ENCODE data around the gene CYB5B.

Gene CYB5B

DNA sequence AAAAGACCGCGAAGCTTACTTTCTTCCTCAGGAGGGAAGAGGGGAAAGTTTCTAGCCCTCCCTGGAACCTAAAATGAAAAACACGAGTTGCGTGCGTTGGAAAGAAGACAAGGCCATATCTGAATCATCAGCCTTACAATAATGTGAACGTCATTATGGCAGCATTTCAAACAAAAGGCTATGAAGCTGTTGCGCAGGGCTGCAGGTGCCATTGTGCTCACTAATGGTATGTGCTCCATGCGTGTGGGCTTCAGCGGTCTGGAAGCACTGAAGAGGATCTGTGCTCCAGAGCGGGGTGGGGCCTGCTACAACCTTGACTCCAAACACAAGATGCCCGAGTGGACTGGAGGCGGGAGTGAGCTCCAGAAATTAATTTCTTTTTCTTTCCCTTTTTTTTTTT lies 12.1 kb upstream of the CYB5B start:
- no peak for DNase-seq (ENCODE audit: low read depth, low spot score)
- TF ChIP-seq, protein P1, sequence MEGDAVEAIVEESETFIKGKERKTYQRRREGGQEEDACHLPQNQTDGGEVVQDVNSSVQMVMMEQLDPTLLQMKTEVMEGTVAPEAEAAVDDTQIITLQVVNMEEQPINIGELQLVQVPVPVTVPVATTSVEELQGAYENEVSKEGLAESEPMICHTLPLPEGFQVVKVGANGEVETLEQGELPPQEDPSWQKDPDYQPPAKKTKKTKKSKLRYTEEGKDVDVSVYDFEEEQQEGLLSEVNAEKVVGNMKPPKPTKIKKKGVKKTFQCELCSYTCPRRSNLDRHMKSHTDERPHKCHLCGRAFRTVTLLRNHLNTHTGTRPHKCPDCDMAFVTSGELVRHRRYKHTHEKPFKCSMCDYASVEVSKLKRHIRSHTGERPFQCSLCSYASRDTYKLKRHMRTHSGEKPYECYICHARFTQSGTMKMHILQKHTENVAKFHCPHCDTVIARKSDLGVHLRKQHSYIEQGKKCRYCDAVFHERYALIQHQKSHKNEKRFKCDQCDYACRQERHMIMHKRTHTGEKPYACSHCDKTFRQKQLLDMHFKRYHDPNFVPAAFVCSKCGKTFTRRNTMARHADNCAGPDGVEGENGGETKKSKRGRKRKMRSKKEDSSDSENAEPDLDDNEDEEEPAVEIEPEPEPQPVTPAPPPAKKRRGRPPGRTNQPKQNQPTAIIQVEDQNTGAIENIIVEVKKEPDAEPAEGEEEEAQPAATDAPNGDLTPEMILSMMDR (IDR thresholded peaks at IDR 0.05; ENCODE audit: insufficient read depth, low read length, missing control alignments) = no peak
- CTCF ChIA-PET = interaction anchor here (1.2 to 2.0 kb wide), 2 partner anchors 14 to 16 kb away, joined by 3 to 5 read pairs; no protein-coding TSS in a partner anchor
- no peak overlapping the region for H3K4me3 ChIP-seq (ENCODE audit: low read depth, low read length)
- POLR2A ChIA-PET = no interaction called here

DNA sequence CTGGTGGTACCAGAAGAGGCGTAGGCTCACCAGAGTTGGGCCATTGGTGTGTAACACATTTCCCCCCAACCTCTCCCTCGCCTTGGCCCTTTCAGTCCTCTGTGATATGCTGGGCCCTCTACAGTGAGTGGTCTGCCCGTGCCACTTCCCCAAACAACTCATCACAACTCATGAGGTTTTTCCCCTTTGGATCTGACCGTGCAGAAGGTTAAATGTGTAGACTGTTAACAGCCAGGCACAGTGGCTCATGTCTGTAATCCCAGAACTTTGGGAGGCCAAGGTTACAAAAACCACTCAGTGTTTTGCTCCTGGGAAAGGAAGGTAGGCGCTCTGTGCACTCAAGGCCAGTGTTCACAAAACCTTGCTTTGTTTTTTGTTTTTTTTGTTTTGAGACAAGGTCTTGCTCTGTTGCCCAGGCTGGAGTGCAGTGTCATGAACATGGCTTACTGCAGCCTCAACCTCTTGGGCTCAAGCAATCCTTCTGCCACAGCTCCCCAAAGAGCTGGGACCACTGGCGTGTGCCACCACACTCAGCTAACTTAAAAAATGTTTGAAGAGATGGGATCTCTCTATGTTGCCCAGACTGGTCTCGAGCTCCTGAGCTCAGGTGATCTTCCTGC lies 11.3 kb upstream of the CYB5B start:
- ChIA-PET CTCF (interaction anchor here (2.0 to 2.1 kb wide), 2 partner anchors 15 to 17 kb away, joined by 5 to 8 read pairs; no protein-coding TSS in a partner anchor), POLR2A (no interaction called here)
- TF ChIP-seq, protein P1 (IDR thresholded peaks at IDR 0.05; ENCODE audit: insufficient read depth, low read length, missing control alignments) = no peak
- H3K4me3 ChIP-seq (ENCODE audit: low read depth, low read length) = no peak overlapping the region
- no peak for DNase-seq (ENCODE audit: low read depth, low spot score)

DNA sequence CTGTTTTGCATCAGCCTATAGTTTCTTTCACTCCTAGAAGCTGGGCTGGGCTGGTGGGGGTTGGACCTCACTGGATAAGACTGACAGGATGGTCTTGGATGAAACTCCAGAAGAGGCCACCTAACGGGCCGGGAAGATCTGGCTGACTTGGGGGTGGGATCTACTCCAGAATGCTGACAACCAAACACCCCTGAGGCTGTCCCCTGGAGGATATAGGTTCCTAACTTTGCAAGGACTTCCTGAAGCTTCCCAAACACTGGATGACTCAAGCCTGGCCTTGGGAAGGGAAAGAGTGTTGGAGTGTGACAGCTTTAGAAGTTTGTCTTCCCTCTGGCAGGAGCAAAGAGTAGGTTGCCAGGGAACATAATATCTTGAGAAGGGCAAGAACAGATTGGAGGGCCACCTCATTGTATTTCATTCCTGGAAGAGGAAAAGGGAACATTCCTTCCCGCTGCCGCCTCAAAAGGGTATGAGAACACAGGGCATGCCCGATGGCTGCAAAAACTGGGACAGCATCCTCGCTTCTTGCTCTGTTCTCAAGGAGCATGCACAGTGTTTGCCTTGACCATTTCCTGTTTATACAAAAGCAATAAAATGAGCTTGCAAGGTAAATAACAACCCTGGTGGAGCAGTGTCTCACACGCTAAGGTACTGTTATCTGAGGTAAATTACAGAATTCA lies 6.8 kb upstream of the CYB5B start:
- no peak for DNase-seq (ENCODE audit: low read depth, low spot score)
- H3K4me3 ChIP-seq (ENCODE audit: low read depth, low read length) = no peak overlapping the region
- TF ChIP-seq, protein P1 (IDR thresholded peaks at IDR 0.05; ENCODE audit: insufficient read depth, low read length, missing control alignments) = no peak
- ChIA-PET CTCF (interaction anchor here (0.6 to 1.5 kb wide), 5 partner anchors 9 to 337 kb away, joined by 3 to 5 read pairs (median 3); partner anchors contain the start of gene NOB1), POLR2A (interaction anchor here (0.6 kb wide), 1 partner anchor 47 kb away, joined by 3 read pairs; no protein-coding TSS in a partner anchor)

DNA sequence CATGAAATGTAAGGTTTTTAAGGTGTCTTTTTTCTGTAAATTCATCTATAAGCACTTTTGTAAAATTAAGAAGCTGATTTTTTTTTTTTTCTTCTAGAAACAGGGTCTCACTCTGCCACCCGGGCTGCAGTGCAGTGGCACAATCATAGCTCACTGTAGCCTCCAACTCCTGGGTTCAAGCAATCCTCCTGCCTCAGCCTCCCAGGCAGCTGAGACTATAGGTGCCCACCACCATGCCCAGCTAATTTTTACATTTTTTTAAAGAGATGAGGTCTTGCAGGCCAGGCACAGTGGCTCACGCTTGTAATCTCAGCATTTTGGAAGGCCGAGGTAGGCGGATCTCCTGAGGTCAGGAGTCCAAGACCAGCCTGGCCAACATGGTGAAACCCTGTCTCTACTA lies 4.5 kb upstream of the CYB5B start:
- CTCF ChIA-PET = interaction anchor here (0.7 to 1.5 kb wide), 2 partner anchors 20 to 24 kb away, joined by 3 to 4 read pairs; no protein-coding TSS in a partner anchor
- TF ChIP-seq, protein P1 (IDR thresholded peaks at IDR 0.05; ENCODE audit: insufficient read depth, low read length, missing control alignments) = no peak
- DNase-seq (ENCODE audit: low read depth, low spot score) = no peak
- POLR2A ChIA-PET = interaction anchor here (0.6 to 0.7 kb wide), 2 partner anchors 13 to 127 kb away, joined by 3 to 5 read pairs; no protein-coding TSS in a partner anchor
- H3K4me3 ChIP-seq (ENCODE audit: low read depth, low read length) = no peak overlapping the region

DNA sequence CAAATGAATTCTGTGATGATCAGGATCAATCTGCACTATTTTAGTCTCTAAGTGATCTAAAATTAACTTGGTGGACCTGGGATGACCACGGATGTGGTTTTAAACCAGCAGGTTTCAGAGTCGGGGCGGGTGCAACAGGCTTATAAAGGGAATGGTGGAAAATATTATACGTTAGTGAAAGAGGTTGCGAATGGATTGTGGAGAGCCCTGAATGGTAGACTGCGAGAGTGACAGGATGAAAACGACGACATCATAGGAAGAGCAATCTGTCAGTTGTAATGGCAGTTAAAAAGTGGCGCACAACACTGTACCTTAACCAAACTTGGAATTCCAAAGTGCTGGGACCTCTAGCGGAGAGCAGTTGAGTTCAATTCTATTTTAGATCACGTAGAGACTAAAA lies 1.2 kb upstream of the CYB5B start:
- TF ChIP-seq, protein P1 (IDR thresholded peaks at IDR 0.05; ENCODE audit: insufficient read depth, low read length, missing control alignments) = no peak
- ChIA-PET CTCF (interaction anchor here (1.5 kb wide), 1 partner anchor 9 kb away, joined by 3 read pairs; no protein-coding TSS in a partner anchor), POLR2A (no interaction called here)
- no peak overlapping the region for H3K4me3 ChIP-seq (ENCODE audit: low read depth, low read length)
- DNase-seq (ENCODE audit: low read depth, low spot score) = no peak
